H1 (cell line): ENCODE results near the gene LAMC3. TPM values are rescaled to one million over a fixed set of nuclear protein-coding genes. Genes with fewer than 3 reads are reported as not detected.

Source experiments
- polyA plus RNA-seq, 7 experiments: library from polyadenylated mRNA; depleted of rRNA in 3 of 7; stranded (reverse) in 5 of 7; unstranded in 2 of 7; fragments of >200 nt in 5 of 7; fragments of 200-250 nt in 2 of 7; gene quantifications; 1 replicate in 5 of 7; 2 replicates in 1 of 7; 4 replicates in 1 of 7; pipeline versions ENCODE4 v1.2.1 to v1.2.3, GENCODE V29; 2011 to 2013; ENCODE audit warnings: missing spikeins in 2 of 7, mixed read lengths in 2 of 7
- total RNA-seq: library from RNA; stranded (reverse); fragmentation: NEBNext Ultra II Directional; extraction: Animal tissue kit (Norgen Biotek cat#: 25700); gene quantifications from 2 replicates; pipeline ENCODE4 v1.2.1, GENCODE V29; 2021
- TF ChIP-seq, protein P1 (sequence below): IDR thresholded peaks from 2 replicates; pipeline ENCODE4 v1.6.1; 2011; ENCODE audit warnings: low read depth, mild to moderate bottlenecking, low read length; ENCODE audit not compliant: insufficient read depth

Gene LAMC3
- total and polyA plus RNA-seq, 2 of the 8 experiments (the other 6 are each of a cell fraction or from before 2014, with no cell fraction given), result 9.3 to 12.3 TPM

DNA sequence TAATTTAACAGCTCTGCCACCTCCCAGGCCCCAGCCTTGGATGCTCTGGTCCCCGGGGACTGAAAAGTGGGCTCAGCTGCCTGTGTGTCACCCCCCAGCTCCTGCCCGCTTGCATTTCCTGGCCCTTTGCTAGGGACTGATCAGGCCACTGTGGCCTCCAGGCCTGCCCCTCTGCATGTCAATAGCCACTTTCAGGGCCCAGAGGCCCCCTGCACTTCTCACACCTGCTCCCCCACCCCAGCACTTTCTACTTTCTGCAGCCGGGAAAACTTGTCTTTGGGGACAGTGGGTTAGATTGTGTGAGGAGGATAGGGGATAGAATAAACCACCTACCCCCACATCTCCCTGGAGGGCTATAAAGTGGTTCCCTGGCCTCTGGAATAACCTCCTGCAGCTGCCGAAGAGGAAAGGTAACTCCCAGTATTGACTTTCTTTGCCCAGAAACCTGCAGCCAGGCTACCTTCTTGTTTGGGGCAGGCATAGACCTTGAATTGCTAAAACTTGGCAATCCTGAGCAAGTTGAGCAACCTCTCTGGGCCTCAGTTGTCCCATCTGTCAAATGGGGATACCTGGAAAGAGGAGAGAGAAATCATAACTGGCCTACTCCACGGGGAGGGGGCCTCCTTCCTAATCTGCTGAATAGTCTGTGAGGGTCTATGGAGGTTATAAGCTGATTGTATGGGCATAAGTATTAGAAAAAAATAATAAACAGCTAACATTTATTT, 95.2 kb downstream of the LAMC3 start (continued):
- TF ChIP-seq, protein P1, sequence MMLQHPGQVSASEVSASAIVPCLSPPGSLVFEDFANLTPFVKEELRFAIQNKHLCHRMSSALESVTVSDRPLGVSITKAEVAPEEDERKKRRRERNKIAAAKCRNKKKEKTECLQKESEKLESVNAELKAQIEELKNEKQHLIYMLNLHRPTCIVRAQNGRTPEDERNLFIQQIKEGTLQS, result no peak
